K562 (cell line): ENCODE results near the gene PRKAG2. TPM values are rescaled to one million over a fixed set of nuclear protein-coding genes. Genes with fewer than 3 reads are reported as not detected.
A peak's percentile ranks its signal among the peaks of the same experiment; 100 is the strongest.

Experiments
- CTBP1 ChIP-seq: fragments of 450-650 bp; IDR thresholded peaks from 2 replicates; pipeline ENCODE4 v1.6.1; 2016; ENCODE audit warnings: borderline replicate concordance
- EP400 ChIP-seq: fragments of 450-650 bp; IDR thresholded peaks from 2 replicates; pipeline ENCODE4 v1.6.1; 2017; ENCODE audit warnings: antibody characterized with exemption, mild to moderate bottlenecking, moderate library complexity
- ETV5 ChIP-seq: sonication (generic); formaldehyde crosslinking; IDR thresholded peaks from 2 replicates; pipeline ENCODE4 v1.4.0; 2020; ENCODE audit warnings: low read depth, mild to moderate bottlenecking, missing genetic modification reagents
- RAD21 ChIP-seq, 2 experiments: fragments of 250-450 bp in 1 of 2; fragments of 450-650 bp in 1 of 2; sonication (Bioruptor Pico) in 1 of 2; formaldehyde crosslinking in 1 of 2; IDR thresholded peaks in 1 of 2; conservative IDR thresholded peaks in 1 of 2; 2 replicates each; pipeline versions ENCODE4 v1.4.0 to v1.8.0; 2020 to 2022; ENCODE audit warnings: mild to moderate bottlenecking in 2 of 2, moderate library complexity in 1 of 2
- REST ChIP-seq, 2 experiments: fragments of 450-650 bp; formaldehyde crosslinking in 1 of 2; IDR thresholded peaks; 2 replicates each; pipeline versions ENCODE4 v1.4.0 to v1.6.1; 2014 to 2020; ENCODE audit warnings: mild to moderate bottlenecking in 2 of 2, borderline replicate concordance in 1 of 2, low read depth in 1 of 2
- polyA plus RNA-seq, 8 experiments: library from polyadenylated mRNA; depleted of rRNA in 4 of 8; stranded (reverse) in 5 of 8; unstranded in 3 of 8; fragments of >200 nt; fragmentation: Nextera tagmentation in 2 of 8; fragmentation: Illumina TruSeq in 1 of 8; extraction: Ambion mirVana in 2 of 8; extraction: Trizol in 1 of 8; gene quantifications; 2 replicates each; pipeline versions ENCODE4 v1.2.1 to v1.2.3, GENCODE V29; 2011 to 2014; ENCODE audit warnings: inconsistent platforms in 1 of 8, missing spikeins in 1 of 8
- total RNA-seq, 7 experiments: library from RNA; depleted of rRNA in 6 of 7; stranded (reverse); fragments of >200 nt in 6 of 7; fragmentation: Illumina TruSeq in 2 of 7; extraction: Trizol in 2 of 7; gene quantifications; 2 replicates each; pipeline versions ENCODE4 v1.2.1 to v1.2.3, GENCODE V29; 2011 to 2021; ENCODE audit warnings: low replicate concordance in 1 of 7

Gene PRKAG2
- total and polyA plus RNA-seq, 9 of the 15 experiments (the other 6 are each of a cell fraction or from before 2014, with no cell fraction given), result 0.99 to 5.6 (median 3.3) TPM

GRCh38 chr7:151705636-151706276, 171.2 kb downstream of the PRKAG2 start (continued):
- TF ChIP-seq ETV5, result 0 out of 2 replicates have a peak, but pooled peaks have one; percentile 51
- TF ChIP-seq CTBP1, result peak; percentile 0; the same call in 1 of the 2 replicates
- no peak for TF ChIP-seq EP400
- TF ChIP-seq RAD21 (CRISPR knock-in tag; conservative IDR thresholded peaks at IDR 0.05 in 1 of 2, IDR thresholded peaks at IDR 0.05 in 1 of 2), result peak; percentile 58 to 59
- TF ChIP-seq REST (IDR thresholded peaks at IDR 0.05; ENCODE audit: borderline replicate concordance), result peak; percentile 51; the same call in 1 of the 2 replicates
- no peak for TF ChIP-seq REST (CRISPR knock-in tag; IDR thresholded peaks at IDR 0.05; ENCODE audit: low read depth)
